ENCODE results near the gene TCP1.

Gene TCP1

GRCh38 chr6:159760602-159761057 lies 28.8 kb downstream of the TCP1 start:
- TF ChIP-seq GLIS1 (tag by site-specific recombination; IDR thresholded peaks at IDR 0.05) (peak; percentile 69), SCRT2 (tag by site-specific recombination; IDR thresholded peaks at IDR 0.05) (peak; percentile 90), ZNF600 (tag by site-specific recombination; IDR thresholded peaks at IDR 0.05) (peak; percentile 89), TRIM28 (IDR thresholded peaks at IDR 0.05; ENCODE audit: borderline replicate concordance, low read length) (no peak), PRDM1 (tag by site-specific recombination; IDR thresholded peaks at IDR 0.05) (peak; percentile 72), FEZF1 (tag by site-specific recombination; IDR thresholded peaks at IDR 0.05) (no peak), ZBTB48 (tag by site-specific recombination; IDR thresholded peaks at IDR 0.05) (peak; percentile 94), IKZF3 (tag by site-specific recombination; IDR thresholded peaks at IDR 0.05) (peak; percentile 74)
- Histone ChIP-seq H3K4me3 (ENCODE audit: low read depth, low read length) (peak overlapping the region; percentile 64), H3K9me3 (ENCODE audit: control insufficient read depth, insufficient read depth, low read depth, low read length) (no peaks in the 10 kb centered on the region), H3K27ac (ENCODE audit: extremely low read depth, low read depth, low read length) (peak overlapping the region; percentile 90; the same call in 1 of the 2 replicates), H3K36me3 (ENCODE audit: control insufficient read depth in 2 of 2, insufficient read depth in 1 of 2, low read length in 2 of 2) (peaks cover 14 to 60% of the 10 kb centered on the region in 2 experiments), H3K4me1 (ENCODE audit: control insufficient read depth, insufficient read depth, low read length) (no peaks in the 10 kb centered on the region)
- POLR2A ChIA-PET = interaction anchor here (1.1 to 6.3 kb wide), 4 partner anchors 26 to 68 kb away, joined by 4 to 88 read pairs (median 36); partner anchors contain the start of genes MRPL18, TCP1 and WTAP
- CTCF ChIA-PET = interaction anchor here (1.0 to 1.9 kb wide), 3 partner anchors 9 to 72 kb away, joined by 3 to 5 read pairs (median 4); no protein-coding TSS in a partner anchor

GRCh38 chr6:159759645-159760044 lies 29.8 kb downstream of the TCP1 start:
- Histone ChIP-seq H3K9me3 (ENCODE audit: control insufficient read depth, insufficient read depth, low read depth, low read length) (no peaks in the 10 kb centered on the region), H3K27ac (ENCODE audit: extremely low read depth, low read depth, low read length) (no peak overlapping the region), H3K4me3 (ENCODE audit: low read depth, low read length) (no peak overlapping the region), H3K36me3 (ENCODE audit: control insufficient read depth in 2 of 2, insufficient read depth in 1 of 2, low read length in 2 of 2) (peaks cover 12 to 60% of the 10 kb centered on the region in 2 experiments), H3K4me1 (ENCODE audit: control insufficient read depth, insufficient read depth, low read length) (no peaks in the 10 kb centered on the region)
- CTCF ChIA-PET = interaction anchor here (0.8 kb wide), 1 partner anchor 39 kb away, joined by 3 read pairs; no protein-coding TSS in a partner anchor
- POLR2A ChIA-PET = interaction anchor here (1.3 to 6.3 kb wide), 3 partner anchors 30 to 66 kb away, joined by 3 to 88 read pairs (median 68); partner anchors contain the start of genes MRPL18, SOD2, TCP1 and WTAP
- TF ChIP-seq MYNN (tag by site-specific recombination; IDR thresholded peaks at IDR 0.05; ENCODE audit: borderline replicate concordance) (no peak), ZNF416 (tag by site-specific recombination; IDR thresholded peaks at IDR 0.05) (no peak), ZBTB7A (tag by site-specific recombination; IDR thresholded peaks at IDR 0.05; ENCODE audit: low read depth) (no peak), FEZF1 (tag by site-specific recombination; IDR thresholded peaks at IDR 0.05) (no peak), ZXDB (tag by site-specific recombination; IDR thresholded peaks at IDR 0.05) (0 out of 2 replicates have a peak, but pooled peaks have one; percentile 27), KLF9 (tag by site-specific recombination; IDR thresholded peaks at IDR 0.05; ENCODE audit: low read depth) (no peak), ZNF776 (tag by site-specific recombination; IDR thresholded peaks at IDR 0.05; ENCODE audit: borderline replicate concordance) (no peak), ZNF626 (tag by site-specific recombination; IDR thresholded peaks at IDR 0.05) (no peak), ZNF677 (tag by site-specific recombination; IDR thresholded peaks at IDR 0.05) (no peak), ZNF664 (tag by site-specific recombination; IDR thresholded peaks at IDR 0.05) (no peak), ZNF830 (tag by site-specific recombination; IDR thresholded peaks at IDR 0.05; ENCODE audit: low read depth) (no peak), ZNF529 (tag by site-specific recombination; IDR thresholded peaks at IDR 0.05; ENCODE audit: insufficient replicate concordance) (no peak), ZNF692 (tag by site-specific recombination; IDR thresholded peaks at IDR 0.05) (no peak), ELK4 (IDR thresholded peaks at IDR 0.05; ENCODE audit: borderline replicate concordance, low read depth, low read length) (no peak), ZNF121 (tag by site-specific recombination; IDR thresholded peaks at IDR 0.05) (no peak), PRDM4 (tag by site-specific recombination; IDR thresholded peaks at IDR 0.05) (no peak), ZNF248 (tag by site-specific recombination; IDR thresholded peaks at IDR 0.05) (no peak), RBAK (tag by site-specific recombination; IDR thresholded peaks at IDR 0.05) (no peak), ZNF600 (tag by site-specific recombination; IDR thresholded peaks at IDR 0.05) (peak; percentile 63; the same call in 1 of the 2 replicates), TSHZ1 (tag by site-specific recombination; IDR thresholded peaks at IDR 0.05; ENCODE audit: borderline replicate concordance) (no peak), ZNF629 (tag by site-specific recombination; IDR thresholded peaks at IDR 0.05) (0 out of 2 replicates have a peak, but pooled peaks have one; percentile 32)
